ENCODE measurements around the gene RUFY1. TPM values are rescaled to one million over a fixed set of nuclear protein-coding genes. Genes with fewer than 3 reads are reported as not detected.
"Not testable (repeated sequence)": the region's sequence is repeated elsewhere in the genome, so short reads cannot be mapped to it uniquely, and the experiment has no call there.

Gene RUFY1
- total and polyA plus RNA-seq, 5 donors from 2014 or later, result 18.3 to 40.4 (median 25.4) TPM

GRCh38 chr5:179526978-179527377 lies 23.4 kb upstream of the RUFY1 start:
- Histone ChIP-seq H3K9me3 (ENCODE audit: control insufficient read depth in 2 of 2, low read length in 2 of 2) (no peaks in the 10 kb centered on the region), H3K4me1 (ENCODE audit: control insufficient read depth, insufficient read depth, low read length, poor library complexity, severe bottlenecking) (peaks cover 7% of the 10 kb centered on the region), H3K36me3 (ENCODE audit: control insufficient read depth, insufficient read depth, low read length) (no peaks in the 10 kb centered on the region), H3K4me3 (ENCODE audit: low read depth, low read length) (no peak overlapping the region), H3K27ac (ENCODE audit: insufficient read depth, low read length, poor library complexity, severe bottlenecking) (no peak overlapping the region), H3K27me3 (ENCODE audit: control insufficient read depth, insufficient read depth, low read length) (no peaks in the 10 kb centered on the region)
- H3K9me3 Mint-ChIP-seq, result no peaks in the 10 kb centered on the region
- no peak overlapping the region for H3K4me3 Mint-ChIP-seq
- peaks cover 21% of the 10 kb centered on the region for H3K27me3 Mint-ChIP-seq
- ATAC-seq (ENCODE audit: low read depth in 2 of 2) (no peak), DNase-seq (no peak)
- H3K36me3 Mint-ChIP-seq, result no peaks in the 10 kb centered on the region
- H3K4me1 Mint-ChIP-seq, result peaks cover 0 to 6% (median under 1%) of the 10 kb centered on the region in 4 donors
- no peak overlapping the region for H3K27ac Mint-ChIP-seq

DNA sequence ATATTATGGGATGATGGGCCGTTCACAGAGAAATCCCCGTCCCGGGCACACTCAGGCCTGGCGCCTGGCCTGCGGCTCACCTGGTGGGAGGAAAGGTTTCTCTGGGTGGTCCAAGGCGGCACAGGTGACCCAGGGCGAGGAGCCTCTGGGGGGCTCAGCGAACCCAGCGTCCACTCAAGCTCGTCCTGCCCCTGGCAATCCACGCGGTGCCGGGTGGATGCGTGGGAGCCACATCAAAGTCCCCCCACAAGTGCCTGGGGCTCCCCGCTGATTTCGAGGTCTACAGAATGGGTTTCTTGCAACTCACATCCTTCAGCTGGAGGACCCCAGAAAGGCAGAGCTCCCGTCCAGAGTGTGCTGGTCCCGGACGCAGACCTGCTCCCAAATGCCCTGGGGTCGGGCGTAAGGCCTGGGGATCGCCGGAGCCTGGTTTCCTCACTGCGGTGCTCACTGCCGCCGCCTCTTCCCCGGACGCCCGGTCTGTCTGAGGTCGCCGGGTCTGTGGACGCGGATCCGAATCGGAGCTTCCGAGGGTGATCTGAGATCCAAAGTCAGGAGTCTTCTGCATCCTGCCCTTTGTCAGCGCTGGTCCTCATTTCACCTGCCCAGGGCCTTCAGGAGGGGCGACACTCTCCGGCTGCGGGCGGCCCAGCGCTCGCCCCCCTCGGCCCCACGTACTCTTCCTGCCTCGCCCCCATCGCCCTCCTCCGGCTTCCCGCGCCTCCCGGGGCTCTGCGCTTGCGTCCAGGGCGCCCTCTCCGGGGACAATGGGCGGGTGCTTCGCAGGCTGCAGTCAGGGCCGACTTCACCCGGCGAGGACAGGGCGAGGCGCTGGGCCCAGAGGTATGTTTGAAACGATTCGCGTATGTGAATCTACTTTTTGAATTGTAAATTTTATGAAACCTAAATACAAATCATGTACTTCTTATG lies 20.0 kb upstream of the RUFY1 start:
- no peaks in the 10 kb centered on the region for H3K9me3 Mint-ChIP-seq
- H3K36me3 ChIP-seq (ENCODE audit: control insufficient read depth, insufficient read depth, low read length), result no peaks in the 10 kb centered on the region
- DNase-seq (peak; percentile 29 to 65 (median 53)), ATAC-seq (ENCODE audit: low read depth in 2 of 2) (peak; percentile 79 to 86)
- peak overlapping the region in 1 of 3 donors; percentile 82 for H3K27ac Mint-ChIP-seq
- H3K4me3 Mint-ChIP-seq, result peak overlapping the region in 3 of 4 donors; percentile 47 to 69 (median 63)
- no peaks in the 10 kb centered on the region for H3K36me3 Mint-ChIP-seq
- peaks cover 21% of the 10 kb centered on the region for H3K27me3 Mint-ChIP-seq
- H3K4me1 ChIP-seq (ENCODE audit: control insufficient read depth, insufficient read depth, low read length, poor library complexity, severe bottlenecking), result peaks cover 7% of the 10 kb centered on the region
- no peaks in the 10 kb centered on the region for H3K9me3 ChIP-seq (ENCODE audit: control insufficient read depth in 2 of 2, low read length in 2 of 2)
- peaks cover 0 to 16% (median 8%) of the 10 kb centered on the region in 4 donors for H3K4me1 Mint-ChIP-seq
- H3K4me3 ChIP-seq (ENCODE audit: low read depth, low read length), result no peak overlapping the region
- no peaks in the 10 kb centered on the region for H3K27me3 ChIP-seq (ENCODE audit: control insufficient read depth, insufficient read depth, low read length)
- H3K27ac ChIP-seq (ENCODE audit: insufficient read depth, low read length, poor library complexity, severe bottlenecking), result no peak overlapping the region

GRCh38 chr5:179533024-179533423 lies 17.3 kb upstream of the RUFY1 start:
- Histone ChIP-seq H3K27ac (ENCODE audit: insufficient read depth, low read length, poor library complexity, severe bottlenecking) (no peak overlapping the region), H3K9me3 (ENCODE audit: control insufficient read depth in 2 of 2, low read length in 2 of 2) (no peaks in the 10 kb centered on the region), H3K27me3 (ENCODE audit: control insufficient read depth, insufficient read depth, low read length) (no peaks in the 10 kb centered on the region), H3K4me1 (ENCODE audit: control insufficient read depth, insufficient read depth, low read length, poor library complexity, severe bottlenecking) (peaks cover 7% of the 10 kb centered on the region), H3K4me3 (ENCODE audit: low read depth, low read length) (no peak overlapping the region), H3K36me3 (ENCODE audit: control insufficient read depth, insufficient read depth, low read length) (no peaks in the 10 kb centered on the region)
- DNase-seq (no peak), ATAC-seq (ENCODE audit: low read depth in 2 of 2) (no peak)
- Mint-ChIP-seq H3K27me3 (peaks cover 11% of the 10 kb centered on the region), H3K9me3 (no peaks in the 10 kb centered on the region), H3K36me3 (no peaks in the 10 kb centered on the region), H3K27ac (no peak overlapping the region), H3K4me3 (no peak overlapping the region), H3K4me1 (peaks cover 0 to 16% (median 7%) of the 10 kb centered on the region in 4 donors)

- H3K27me3 Mint-ChIP-seq, result peaks cover 8% of the 10 kb centered on the region
- H3K4me1 Mint-ChIP-seq, result peaks cover 0 to 16% (median 7%) of the 10 kb centered on the region in 4 donors
- no peaks in the 10 kb centered on the region for H3K36me3 Mint-ChIP-seq
- H3K27ac Mint-ChIP-seq, result no peak overlapping the region
- no peak overlapping the region for H3K4me3 ChIP-seq (ENCODE audit: low read depth, low read length)
- no peaks in the 10 kb centered on the region for H3K9me3 Mint-ChIP-seq
- no peak overlapping the region for H3K27ac ChIP-seq (ENCODE audit: insufficient read depth, low read length, poor library complexity, severe bottlenecking)
- ATAC-seq (ENCODE audit: low read depth in 2 of 2) (no peak), DNase-seq (no peak)
- H3K36me3 ChIP-seq (ENCODE audit: control insufficient read depth, insufficient read depth, low read length), result no peaks in the 10 kb centered on the region
- no peaks in the 10 kb centered on the region for H3K9me3 ChIP-seq (ENCODE audit: control insufficient read depth in 2 of 2, low read length in 2 of 2)
- no peaks in the 10 kb centered on the region for H3K27me3 ChIP-seq (ENCODE audit: control insufficient read depth, insufficient read depth, low read length)
- peaks cover 7% of the 10 kb centered on the region for H3K4me1 ChIP-seq (ENCODE audit: control insufficient read depth, insufficient read depth, low read length, poor library complexity, severe bottlenecking)
- peak overlapping the region in 1 of 4 donors; percentile 80 for H3K4me3 Mint-ChIP-seq
Measured at GRCh38 chr5:179533907-179534306, 16.4 kb upstream of the RUFY1 start.

DNA sequence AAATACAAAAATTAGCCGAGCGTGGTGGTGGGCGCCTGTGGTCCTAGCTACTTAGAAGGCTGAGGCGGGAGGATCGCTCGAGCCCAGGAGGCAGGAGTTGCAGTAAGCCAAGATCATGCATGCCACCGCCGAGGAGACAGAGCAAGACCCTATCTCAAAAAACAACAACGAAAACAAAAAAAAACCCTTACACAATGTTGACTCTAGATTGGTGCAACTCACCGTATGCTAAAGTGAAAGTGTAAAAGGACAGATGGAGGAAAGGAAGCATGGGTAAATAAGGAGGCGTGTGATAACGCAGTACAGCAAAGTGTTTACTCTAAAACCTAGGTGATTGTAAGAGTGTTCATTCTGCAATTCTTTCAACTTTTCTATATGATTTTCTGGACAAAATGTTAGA lies 15.9 kb upstream of the RUFY1 start:
- peak in 1 of 3 donors; percentile 52 for DNase-seq
- H3K27me3 Mint-ChIP-seq, result peaks cover 5% of the 10 kb centered on the region
- Histone ChIP-seq H3K27me3 (ENCODE audit: control insufficient read depth, insufficient read depth, low read length) (no peaks in the 10 kb centered on the region), H3K9me3 (ENCODE audit: control insufficient read depth in 2 of 2, low read length in 2 of 2) (no peaks in the 10 kb centered on the region), H3K27ac (ENCODE audit: insufficient read depth, low read length, poor library complexity, severe bottlenecking) (no peak overlapping the region), H3K36me3 (ENCODE audit: control insufficient read depth, insufficient read depth, low read length) (no peaks in the 10 kb centered on the region), H3K4me1 (ENCODE audit: control insufficient read depth, insufficient read depth, low read length, poor library complexity, severe bottlenecking) (peaks cover 7% of the 10 kb centered on the region), H3K4me3 (ENCODE audit: low read depth, low read length) (peak overlapping the region; percentile 64)
- peak overlapping the region; percentile 72 to 84 (median 78) for H3K27ac Mint-ChIP-seq
- peak overlapping the region; percentile 27 to 80 (median 70) for H3K4me3 Mint-ChIP-seq
- H3K4me1 Mint-ChIP-seq, result peaks cover 0 to 16% (median 7%) of the 10 kb centered on the region in 4 donors
- no peaks in the 10 kb centered on the region for H3K36me3 Mint-ChIP-seq
- ATAC-seq (ENCODE audit: low read depth in 2 of 2), result peak; percentile 40 to 55
- no peaks in the 10 kb centered on the region for H3K9me3 Mint-ChIP-seq

- Mint-ChIP-seq H3K4me3 (no peak overlapping the region), H3K27ac (peak overlapping the region in 1 of 3 donors; percentile 17), H3K9me3 (no peaks in the 10 kb centered on the region), H3K27me3 (no peaks in the 10 kb centered on the region), H3K36me3 (no peaks in the 10 kb centered on the region), H3K4me1 (peaks cover 0 to 12% (median 6%) of the 10 kb centered on the region in 4 donors)
- Histone ChIP-seq H3K9me3 (ENCODE audit: control insufficient read depth in 2 of 2, low read length in 2 of 2) (no peaks in the 10 kb centered on the region), H3K4me3 (ENCODE audit: low read depth, low read length) (no peak overlapping the region), H3K27ac (ENCODE audit: insufficient read depth, low read length, poor library complexity, severe bottlenecking) (no peak overlapping the region), H3K27me3 (ENCODE audit: control insufficient read depth, insufficient read depth, low read length) (no peaks in the 10 kb centered on the region), H3K36me3 (ENCODE audit: control insufficient read depth, insufficient read depth, low read length) (no peaks in the 10 kb centered on the region), H3K4me1 (ENCODE audit: control insufficient read depth, insufficient read depth, low read length, poor library complexity, severe bottlenecking) (no peaks in the 10 kb centered on the region)
- ATAC-seq (ENCODE audit: low read depth in 2 of 2) (no peak), DNase-seq (no peak)
Measured at GRCh38 chr5:179536676-179537075, 13.7 kb upstream of the RUFY1 start.

GRCh38 chr5:179542170-179542569 lies 8.2 kb upstream of the RUFY1 start:
- no peak overlapping the region for H3K4me3 ChIP-seq (ENCODE audit: low read depth, low read length)
- no peak overlapping the region for H3K27ac ChIP-seq (ENCODE audit: insufficient read depth, low read length, poor library complexity, severe bottlenecking)
- ATAC-seq (ENCODE audit: low read depth in 2 of 2) (no peak), DNase-seq (no peak)
- no peaks in the 10 kb centered on the region for H3K9me3 ChIP-seq (ENCODE audit: control insufficient read depth in 2 of 2, low read length in 2 of 2)
- H3K27me3 Mint-ChIP-seq, result no peaks in the 10 kb centered on the region
- no peaks in the 10 kb centered on the region for H3K36me3 Mint-ChIP-seq
- no peaks in the 10 kb centered on the region for H3K27me3 ChIP-seq (ENCODE audit: control insufficient read depth, insufficient read depth, low read length)
- H3K27ac Mint-ChIP-seq, result no peak overlapping the region
- no peaks in the 10 kb centered on the region for H3K9me3 Mint-ChIP-seq
- no peak overlapping the region for H3K4me3 Mint-ChIP-seq
- H3K36me3 ChIP-seq (ENCODE audit: control insufficient read depth, insufficient read depth, low read length), result no peaks in the 10 kb centered on the region
- no peaks in the 10 kb centered on the region for H3K4me1 ChIP-seq (ENCODE audit: control insufficient read depth, insufficient read depth, low read length, poor library complexity, severe bottlenecking)
- H3K4me1 Mint-ChIP-seq, result no peaks in the 10 kb centered on the region

GRCh38 chr5:179543275-179543674 lies 7.1 kb upstream of the RUFY1 start:
- not testable (repeated sequence) for DNase-seq; H3K36me3 ChIP-seq (ENCODE audit: control insufficient read depth, insufficient read depth, low read length); H3K27ac Mint-ChIP-seq; ATAC-seq (ENCODE audit: low read depth in 2 of 2); H3K4me1 Mint-ChIP-seq; H3K36me3 Mint-ChIP-seq; H3K27me3 ChIP-seq (ENCODE audit: control insufficient read depth, insufficient read depth, low read length); H3K4me3 ChIP-seq (ENCODE audit: low read depth, low read length); H3K4me1 ChIP-seq (ENCODE audit: control insufficient read depth, insufficient read depth, low read length, poor library complexity, severe bottlenecking); H3K9me3 ChIP-seq (ENCODE audit: control insufficient read depth in 2 of 2, low read length in 2 of 2); H3K9me3 Mint-ChIP-seq; H3K27ac ChIP-seq (ENCODE audit: insufficient read depth, low read length, poor library complexity, severe bottlenecking); H3K27me3 Mint-ChIP-seq
- peak overlapping the region in 1 of 4 donors; percentile 68 for H3K4me3 Mint-ChIP-seq

Measured in CD4-positive, CD25-positive, alpha-beta regulatory T cell (primary cell).